Hepatocyte (in vitro differentiated cells): ENCODE measurements around the gene PCP4. TPM values are rescaled to one million over a fixed set of nuclear protein-coding genes. Genes with fewer than 3 reads are reported as not detected.

ENCODE experiments used
- DNase-seq: peaks from one replicate; pipeline ENCODE4 v3.0.0-alpha.2; 2016; ENCODE audit warnings: low spot score
- H2AFZ ChIP-seq: fragments of 200-600 bp; sonication (generic); 2 replicates; pipeline ENCODE4 v1.6.0; 2016; ENCODE audit warnings: antibody characterized with exemption, mild to moderate bottlenecking
- H3K27ac ChIP-seq: fragments of 200-600 bp; sonication (generic); 2 replicates; pipeline ENCODE4 v1.5.1; 2016; ENCODE audit warnings: mild to moderate bottlenecking
- H3K27me3 ChIP-seq: fragments of 200-600 bp; sonication (generic); 2 replicates; pipeline ENCODE4 v1.6.1; 2016
- H3K36me3 ChIP-seq: fragments of 200-600 bp; sonication (generic); replicated peaks from 2 replicates; pipeline ENCODE4 v1.5.1; 2016; ENCODE audit warnings: low read depth; ENCODE audit not compliant: insufficient read depth
- H3K4me1 ChIP-seq: fragments of 200-600 bp; sonication (generic); 2 replicates; pipeline ENCODE4 v1.5.1; 2016; ENCODE audit warnings: mild to moderate bottlenecking, moderate library complexity; ENCODE audit not compliant: insufficient read depth
- H3K4me2 ChIP-seq: fragments of 200-600 bp; sonication (generic); 2 replicates; pipeline ENCODE4 v1.6.0; 2016
- H3K4me3 ChIP-seq: fragments of 200-600 bp; sonication (generic); 2 replicates; pipeline ENCODE4 v1.5.1; 2016; ENCODE audit warnings: mild to moderate bottlenecking
- H3K79me2 ChIP-seq: fragments of 200-600 bp; sonication (generic); 2 replicates; pipeline ENCODE4 v1.6.0; 2017; ENCODE audit warnings: mild to moderate bottlenecking
- H3K9me2 ChIP-seq: fragments of 200-600 bp; sonication (generic); replicated peaks from 2 replicates; pipeline ENCODE4 v1.6.0; 2017; ENCODE audit warnings: mild to moderate bottlenecking; ENCODE audit not compliant: insufficient read depth
- H3K9me3 ChIP-seq: fragments of 200-600 bp; sonication (generic); 2 replicates; pipeline ENCODE4 v1.5.1; 2016; ENCODE audit warnings: low read depth, mild to moderate bottlenecking
- H4K20me1 ChIP-seq: fragments of 200-600 bp; sonication (generic); 2 replicates; pipeline ENCODE4 v1.6.0; 2016; ENCODE audit warnings: mild to moderate bottlenecking; ENCODE audit not compliant: insufficient read depth, poor library complexity, severe bottlenecking
- EZH2 ChIP-seq: fragments of 200-600 bp; sonication (generic); IDR thresholded peaks from 2 replicates; pipeline ENCODE4 v1.6.1; 2016; ENCODE audit warnings: antibody characterized with exemption, mild to moderate bottlenecking, borderline replicate concordance
- EZH2phosphoT487 ChIP-seq: fragments of 200-600 bp; sonication (generic); IDR thresholded peaks from one replicate; pipeline ENCODE4 v1.6.1; 2018; ENCODE audit warnings: antibody characterized with exemption, mild to moderate bottlenecking, low read depth, moderate library complexity; ENCODE audit not compliant: unreplicated experiment, severe bottlenecking
- WGBS: methylation state at CpG from one replicate; pipeline ENCODE4 v1.1.6; 2016; ENCODE audit warnings: low lambda C conversion rate; ENCODE audit errors: missing lambda C conversion rate; 5-methylcytosine and 5-hydroxymethylcytosine counted together
- polyA plus RNA-seq: library from polyadenylated mRNA; unstranded; fragments of >200 nt; fragmentation: Nextera tagmentation; extraction: Ambion mirVana; gene quantifications from 2 replicates; pipeline ENCODE4 v1.2.1, GENCODE V29; 2016
- total RNA-seq: library from RNA; depleted of rRNA; stranded (reverse); fragments of >200 nt; gene quantifications from 2 replicates; pipeline ENCODE4 v1.2.3, GENCODE V29; 2014
- TF ChIP-seq, protein P1 (sequence below): fragments of 200-600 bp; sonication (generic); IDR thresholded peaks from 2 replicates; pipeline ENCODE4 v1.5.1; 2016; ENCODE audit warnings: antibody characterized with exemption, mild to moderate bottlenecking; ENCODE audit not compliant: poor library complexity

Gene PCP4
- total and polyA plus RNA-seq, 2 experiments from 2014 or later: 1.2 to 6.9 TPM

DNA sequence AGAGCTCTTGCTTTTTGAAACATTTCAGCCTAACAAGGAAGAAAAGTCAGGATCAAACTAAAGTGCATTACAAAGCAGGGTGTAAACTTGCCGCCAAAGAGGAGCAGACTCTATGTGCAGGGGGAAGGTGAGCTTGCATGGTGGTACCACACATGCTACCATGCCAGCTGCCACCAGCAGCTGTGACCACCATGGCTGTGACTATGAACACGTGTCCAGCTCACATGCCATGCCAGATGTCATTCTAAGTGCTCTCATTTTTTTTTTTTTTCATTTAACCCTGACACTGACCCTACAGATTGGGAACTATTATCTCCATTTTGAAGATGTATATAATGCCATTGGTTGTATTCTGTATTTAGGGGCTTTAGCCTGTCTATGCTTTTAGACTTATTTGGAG, 79.0 kb downstream of the PCP4 start:
- no peak overlapping the region for H3K4me2 ChIP-seq
- no peak for DNase-seq
- no peaks in the 10 kb centered on the region for H3K79me2 ChIP-seq
- no peak overlapping the region for H3K4me3 ChIP-seq
- no peaks in the 10 kb centered on the region for H3K9me2 ChIP-seq
- H3K27ac ChIP-seq: no peak overlapping the region
- TF ChIP-seq EZH2phosphoT487 (no peak), EZH2 (no peak)
- TF ChIP-seq, protein P1, sequence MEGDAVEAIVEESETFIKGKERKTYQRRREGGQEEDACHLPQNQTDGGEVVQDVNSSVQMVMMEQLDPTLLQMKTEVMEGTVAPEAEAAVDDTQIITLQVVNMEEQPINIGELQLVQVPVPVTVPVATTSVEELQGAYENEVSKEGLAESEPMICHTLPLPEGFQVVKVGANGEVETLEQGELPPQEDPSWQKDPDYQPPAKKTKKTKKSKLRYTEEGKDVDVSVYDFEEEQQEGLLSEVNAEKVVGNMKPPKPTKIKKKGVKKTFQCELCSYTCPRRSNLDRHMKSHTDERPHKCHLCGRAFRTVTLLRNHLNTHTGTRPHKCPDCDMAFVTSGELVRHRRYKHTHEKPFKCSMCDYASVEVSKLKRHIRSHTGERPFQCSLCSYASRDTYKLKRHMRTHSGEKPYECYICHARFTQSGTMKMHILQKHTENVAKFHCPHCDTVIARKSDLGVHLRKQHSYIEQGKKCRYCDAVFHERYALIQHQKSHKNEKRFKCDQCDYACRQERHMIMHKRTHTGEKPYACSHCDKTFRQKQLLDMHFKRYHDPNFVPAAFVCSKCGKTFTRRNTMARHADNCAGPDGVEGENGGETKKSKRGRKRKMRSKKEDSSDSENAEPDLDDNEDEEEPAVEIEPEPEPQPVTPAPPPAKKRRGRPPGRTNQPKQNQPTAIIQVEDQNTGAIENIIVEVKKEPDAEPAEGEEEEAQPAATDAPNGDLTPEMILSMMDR: no peak
- no peak overlapping the region for H2AFZ ChIP-seq
- H3K4me1 ChIP-seq: no peaks in the 10 kb centered on the region
- no peaks in the 10 kb centered on the region for H4K20me1 ChIP-seq
- H3K9me3 ChIP-seq: no peaks in the 10 kb centered on the region
- no peaks in the 10 kb centered on the region for H3K36me3 ChIP-seq
- 79% methylated on average over 2 of the region's 2 CpGs for WGBS
- peaks cover 3% of the 10 kb centered on the region for H3K27me3 ChIP-seq

DNA sequence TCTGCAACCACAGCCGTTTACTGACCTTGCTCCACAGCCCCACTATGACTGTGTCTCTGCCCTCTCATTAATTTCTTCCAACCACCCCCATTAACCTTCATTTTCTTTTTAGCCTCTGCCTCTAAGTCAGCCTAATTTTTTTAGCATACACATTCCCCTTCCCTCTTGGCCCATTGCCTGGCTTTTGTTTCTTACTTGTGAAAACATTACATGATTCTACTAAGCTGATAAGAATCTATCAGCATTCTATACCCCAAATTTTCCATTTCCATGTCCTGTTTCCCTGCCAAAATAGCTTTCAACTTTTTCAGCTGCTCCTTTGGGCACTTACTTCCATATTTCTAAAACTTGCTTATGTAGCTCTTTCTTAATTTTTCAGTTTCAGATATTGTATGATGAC, 79.8 kb downstream of the PCP4 start:
- Histone ChIP-seq H3K9me2 (no peaks in the 10 kb centered on the region), H3K36me3 (no peaks in the 10 kb centered on the region), H3K27me3 (peaks cover 5% of the 10 kb centered on the region), H4K20me1 (no peaks in the 10 kb centered on the region), H3K79me2 (no peaks in the 10 kb centered on the region), H3K4me1 (no peaks in the 10 kb centered on the region), H2AFZ (no peak overlapping the region), H3K4me3 (no peak overlapping the region), H3K27ac (no peak overlapping the region), H3K9me3 (no peaks in the 10 kb centered on the region), H3K4me2 (no peak overlapping the region)
- TF ChIP-seq, protein P1: no peak
- TF ChIP-seq EZH2phosphoT487 (no peak), EZH2 (no peak)
- no peak for DNase-seq
- 72% methylated on average over 1 of the region's 1 CpG for WGBS

- no peak overlapping the region for H2AFZ ChIP-seq
- H3K27ac ChIP-seq: no peak overlapping the region
- no peaks in the 10 kb centered on the region for H3K79me2 ChIP-seq
- DNase-seq: no peak
- H3K36me3 ChIP-seq: no peaks in the 10 kb centered on the region
- peaks cover 5% of the 10 kb centered on the region for H3K4me1 ChIP-seq
- 75% methylated on average over 18 of the region's 18 CpGs for WGBS
- H3K27me3 ChIP-seq: peaks cover 5% of the 10 kb centered on the region
- no peak overlapping the region for H3K4me3 ChIP-seq
- no peaks in the 10 kb centered on the region for H4K20me1 ChIP-seq
- H3K9me3 ChIP-seq: no peaks in the 10 kb centered on the region
- no peaks in the 10 kb centered on the region for H3K9me2 ChIP-seq
- no peak overlapping the region for H3K4me2 ChIP-seq
- TF ChIP-seq, protein P1: no peak
- TF ChIP-seq EZH2phosphoT487 (no peak), EZH2 (no peak)
These were observed 84.2 kb downstream of the PCP4 start for GRCh38 chr21:39951183-39952101.
